HCT116 (cell line): Measurements from ENCODE around the gene PHYKPL. TPM values are rescaled to one million over a fixed set of nuclear protein-coding genes. Genes with fewer than 3 reads are reported as not detected.

Source experiments
- ATAC-seq: fragments of 200-7000 bp; cut with Tn5 transposase; 2 replicates; pipeline ENCODE4 v1.9.1; 2020; ENCODE audit warnings: mild to moderate bottlenecking, moderate library complexity
- BruUV-seq: library from RNA; stranded (reverse); fragments of 400-500 nt; replicated peaks from 2 replicates; lab custom pipeline; 2021; lab: Mats Ljungman, UMichigan
- CTCF ChIA-PET: fragments of 300-600 bp; sonication (Branson Sonifier 250); formaldehyde crosslinking; loops from one replicate; lab custom pipeline; 2021; ENCODE audit warnings: antibody characterized with exemption; lab: Charles Lee
- POLR2A ChIA-PET: fragments of 300-600, 350-600 bp; sonication (Branson Sonifier 250); formaldehyde crosslinking; loops from one replicate; lab custom pipeline; 2021; ENCODE audit warnings: antibody characterized with exemption; lab: Charles Lee
- RAD21 ChIA-PET, 2 experiments: fragments of 300-600 bp; sonication (Branson Sonifier 250); formaldehyde crosslinking; loops; one replicate each; lab custom pipeline; 2023; ENCODE audit warnings: low total read pairs in 2 of 2; ENCODE audit not compliant: uncharacterized antibody in 2 of 2, unreplicated experiment in 2 of 2, low non-redundant PET in 1 of 2; lab: Charles Lee
- DNase-seq: peaks from one replicate; pipeline ENCODE4 v3.0.0-alpha.2; 2010; ENCODE audit warnings: low read depth, low spot score
- H2AFZ ChIP-seq: fragments of 200-600 bp; shearing (Covaris generic), sonication (generic); 2 replicates; pipeline ENCODE4 v1.6.1; 2017; ENCODE audit warnings: low read depth, mixed run types, mixed read lengths, antibody characterized with exemption, low read length; ENCODE audit not compliant: poor library complexity, severe bottlenecking
- H3K27ac ChIP-seq: 2 replicates; pipeline ENCODE4 v1.5.1; 2012; ENCODE audit warnings: low read depth, low read length
- H3K27me3 ChIP-seq: fragments of 200-600 bp; sonication (generic); 2 replicates; pipeline ENCODE4 v1.6.1; 2016; ENCODE audit warnings: mixed run types, low read length, mixed read lengths; ENCODE audit not compliant: insufficient read depth
- H3K36me3 ChIP-seq, 2 experiments: fragments of 200-500 bp in 1 of 2; fragments of 200-600 bp in 1 of 2; sonication (Bioruptor generic) in 1 of 2; sonication (generic) in 1 of 2; 2 replicates each; pipeline versions ENCODE4 v1.5.1 to v1.6.1; 2014 to 2016; ENCODE audit warnings: low read length in 2 of 2, inconsistent platforms in 1 of 2, mixed read lengths in 1 of 2, mixed run types in 1 of 2; ENCODE audit not compliant: insufficient read depth in 2 of 2, control insufficient read depth in 1 of 2
- H3K4me1 ChIP-seq, 2 experiments: fragments of 200-600 bp in 1 of 2; sonication (generic) in 1 of 2; 2 replicates each; pipeline versions ENCODE4 v1.5.1 to v1.6.1; 2012 to 2017; ENCODE audit warnings: low read length in 2 of 2, inconsistent platforms in 1 of 2, mild to moderate bottlenecking in 1 of 2, mixed read lengths in 1 of 2, mixed run types in 1 of 2, moderate library complexity in 1 of 2; ENCODE audit not compliant: insufficient read depth in 2 of 2, control insufficient read depth in 1 of 2
- H3K4me2 ChIP-seq: fragments of 200-600 bp; sonication (generic); 2 replicates; pipeline ENCODE4 v1.6.1; 2017; ENCODE audit warnings: mixed run types, low read length, mixed read lengths
- H3K4me3 ChIP-seq, 2 experiments: fragments of 200-600 bp in 1 of 2; sonication (generic) in 1 of 2; replicated peaks in 1 of 2; 2 replicates each; pipeline ENCODE4 v1.5.1; 2011 to 2016; ENCODE audit warnings: low read length in 2 of 2, control low read depth in 1 of 2, low read depth in 1 of 2, mild to moderate bottlenecking in 1 of 2, mixed read lengths in 1 of 2, mixed run types in 1 of 2
- H3K79me2 ChIP-seq: fragments of 200-600 bp; sonication (generic); 2 replicates; pipeline ENCODE4 v1.6.1; 2017; ENCODE audit warnings: mild to moderate bottlenecking, mixed run types, low read length, moderate library complexity, mixed read lengths; ENCODE audit not compliant: insufficient read depth
- H3K9ac ChIP-seq: fragments of 200-600 bp; sonication (generic); 2 replicates; pipeline ENCODE4 v1.6.1; 2016; ENCODE audit warnings: low read length, mixed read lengths
- H3K9me2 ChIP-seq: fragments of 200-600 bp; sonication (generic), shearing (Covaris generic); 2 replicates; pipeline ENCODE4 v1.6.1; 2017; ENCODE audit warnings: mixed run types, mild to moderate bottlenecking, moderate library complexity; ENCODE audit not compliant: insufficient read depth
- H3K9me3 ChIP-seq, 2 experiments: fragments of 200-500 bp in 1 of 2; fragments of 200-600 bp in 1 of 2; sonication (Bioruptor generic) in 1 of 2; sonication (generic) in 1 of 2; 2 replicates each; pipeline ENCODE4 v1.6.1; 2014 to 2017; ENCODE audit warnings: low read length in 2 of 2, mixed read lengths in 2 of 2, inconsistent platforms in 1 of 2, low read depth in 1 of 2, mild to moderate bottlenecking in 1 of 2, mixed run types in 1 of 2, moderate library complexity in 1 of 2; ENCODE audit not compliant: control insufficient read depth in 1 of 2, insufficient read depth in 1 of 2
- H4K20me1 ChIP-seq: fragments of 200-600 bp; sonication (generic), shearing (Covaris generic); 2 replicates; pipeline ENCODE4 v1.6.1; 2017; ENCODE audit warnings: mixed run types, mild to moderate bottlenecking, moderate library complexity; ENCODE audit not compliant: insufficient read depth
- ATF3 ChIP-seq: IDR thresholded peaks from 2 replicates; pipeline ENCODE4 v1.6.1; 2012
- CBX3 ChIP-seq: IDR thresholded peaks from 2 replicates; pipeline ENCODE4 v1.6.1; 2012; ENCODE audit warnings: low read depth
- CEBPB ChIP-seq: IDR thresholded peaks from 2 replicates; pipeline ENCODE4 v1.6.1; 2012; ENCODE audit warnings: low read depth
- CTCF ChIP-seq, 3 experiments: fragments of 200-600 bp in 1 of 3; sonication (generic) in 1 of 3; IDR thresholded peaks in 2 of 3; conservative IDR thresholded peaks in 1 of 3; 2 replicates each; pipeline ENCODE4 v1.5.1; 2012 to 2017; ENCODE audit warnings: low read depth in 2 of 3, low read length in 2 of 3, antibody characterized with exemption in 1 of 3, borderline replicate concordance in 1 of 3, control low read depth in 1 of 3, mild to moderate bottlenecking in 1 of 3, mixed read lengths in 1 of 3, mixed run types in 1 of 3, moderate library complexity in 1 of 3; ENCODE audit not compliant: insufficient read depth in 1 of 3
- EZH2 ChIP-seq: fragments of 200-600 bp; sonication (generic); IDR thresholded peaks from 2 replicates; pipeline ENCODE4 v1.6.1; 2017; ENCODE audit warnings: antibody characterized with exemption, mixed run types
- POLR2AphosphoS5 ChIP-seq: IDR thresholded peaks from 2 replicates; pipeline ENCODE4 v1.6.1; 2011; ENCODE audit warnings: mild to moderate bottlenecking, low read depth, low read length, moderate library complexity
- SIN3A ChIP-seq: IDR thresholded peaks from 2 replicates; pipeline ENCODE4 v1.6.1; 2012; ENCODE audit warnings: low read depth
- intact Hi-C: fragments of 100-400 bp; cut with micrococcal nuclease; formaldehyde crosslinking; loops from 2 replicates; pipeline ENCODE4 v1.10.0; 2022
- total RNA-seq: library from RNA; stranded (reverse); gene quantifications from one replicate; pipeline ENCODE4 v1.2.1, GENCODE V29; 2021; ENCODE audit not compliant: unreplicated experiment

Gene PHYKPL
- total RNA-seq, 1 experiment from 2014 or later = 57.8 TPM

- BruUV-seq = no TSS peak
- ChIA-PET POLR2A (no interaction called here), CTCF (no interaction called here), RAD21 (no interaction called here)
- no peak overlapping the region for H3K27ac ChIP-seq
- no peaks in the 10 kb centered on the region for H3K79me2 ChIP-seq
- H4K20me1 ChIP-seq = no peaks in the 10 kb centered on the region
- ATAC-seq = peak; percentile 46
- peaks cover 2 to 17% of the 10 kb centered on the region in 2 experiments; a peak in 3 of 4 replicates for H3K36me3 ChIP-seq
- H3K4me2 ChIP-seq = no peak overlapping the region
- H3K9me3 ChIP-seq = no peaks in the 10 kb centered on the region
- TF ChIP-seq CTCF (IDR thresholded peaks at IDR 0.05 in 2 of 3, conservative IDR thresholded peaks at IDR 0.05 in 1 of 3; ENCODE audit: borderline replicate concordance in 1 of 3, insufficient read depth in 1 of 3, low read depth in 2 of 3, low read length in 2 of 3) = 0 out of 6 replicates have a peak, but pooled peaks of 1 of the 3 experiments have one; percentile 12
- TF ChIP-seq SIN3A = no peak
- intact Hi-C loops = no loop called here
- no peak for DNase-seq
- H2AFZ ChIP-seq = no peak overlapping the region
- no peak overlapping the region for H3K9ac ChIP-seq
- H3K27me3 ChIP-seq = no peaks in the 10 kb centered on the region
- H3K4me3 ChIP-seq = no peak overlapping the region
- no peaks in the 10 kb centered on the region for H3K9me2 ChIP-seq
- no peaks in the 10 kb centered on the region for H3K4me1 ChIP-seq
Observed at GRCh38 chr5:178223196-178223773, 9.3 kb downstream of the PHYKPL start.

- Histone ChIP-seq H4K20me1 (no peaks in the 10 kb centered on the region), H3K9ac (no peak overlapping the region), H2AFZ (no peak overlapping the region), H3K79me2 (no peaks in the 10 kb centered on the region), H3K4me2 (no peak overlapping the region), H3K4me1 (peaks cover 0 to 2% of the 10 kb centered on the region in 2 experiments; a peak in 3 of 4 replicates), H3K9me2 (no peaks in the 10 kb centered on the region), H3K4me3 (no peak overlapping the region), H3K9me3 (no peaks in the 10 kb centered on the region), H3K36me3 (peaks cover 2 to 10% of the 10 kb centered on the region in 2 experiments; a peak in 2 of 4 replicates), H3K27ac (no peak overlapping the region), H3K27me3 (no peaks in the 10 kb centered on the region)
- RAD21 ChIA-PET = no interaction called here
- intact Hi-C loops = no loop called here
- POLR2A ChIA-PET = no interaction called here
- TF ChIP-seq POLR2AphosphoS5 (peak; percentile 16; the same call in 1 of the 2 replicates), ATF3 (no peak), EZH2 (no peak), CBX3 (no peak), CEBPB (no peak)
- BruUV-seq = no TSS peak
- CTCF ChIA-PET = no interaction called here
- ATAC-seq (no peak), DNase-seq (no peak)
Observed at GRCh38 chr5:178222292-178222691, 10.3 kb downstream of the PHYKPL start.
